HG02571 (cell line): Measurements from ENCODE around the gene RPTOR.

Experiments used
- ATAC-seq: cut with Tn5 transposase; IDR thresholded peaks from one replicate; pipeline ENCODE4 v1.9.1; 2021; ENCODE audit warnings: mild to moderate bottlenecking, moderate library complexity; ENCODE audit not compliant: unreplicated experiment

The RPTOR gene

DNA sequence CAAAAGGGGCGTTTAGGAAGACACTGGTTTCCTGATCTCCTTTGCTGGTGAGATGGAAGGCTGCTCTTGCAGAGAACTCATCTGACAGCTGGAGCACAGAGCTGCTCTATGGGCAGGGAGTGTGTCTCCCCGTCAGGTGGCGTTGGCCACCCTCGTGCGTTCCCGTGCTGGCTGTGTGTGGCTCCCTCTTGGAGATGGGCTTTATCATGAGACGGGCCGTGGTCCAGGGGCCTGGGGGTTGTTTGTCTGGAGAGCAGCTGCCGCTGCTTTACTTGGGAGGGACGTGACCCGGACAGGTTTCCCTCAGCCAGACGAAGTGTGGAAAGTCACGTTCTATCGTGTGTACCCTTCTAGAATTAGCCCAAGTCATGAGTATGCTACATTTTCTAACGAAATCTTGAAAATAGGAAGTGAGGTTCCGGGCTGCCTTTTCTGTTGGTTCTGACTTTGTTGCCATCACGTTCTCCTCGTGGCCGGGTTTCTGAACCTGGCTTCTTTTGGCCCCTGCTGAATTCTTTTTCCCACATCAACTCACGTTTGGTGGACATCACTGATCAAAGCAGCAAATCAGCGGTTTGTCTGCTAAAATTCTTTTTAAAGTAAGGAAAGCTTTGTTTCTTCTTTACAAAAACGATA is 341.4 kb downstream of the RPTOR start:
- ATAC-seq, result no peak

- no peak for ATAC-seq
These were observed 342.3 kb downstream of the RPTOR start for GRCh38 chr17:80886641-80887573.

GRCh38 chr17:80887639-80888175 is 343.1 kb downstream of the RPTOR start:
- no peak for ATAC-seq

DNA sequence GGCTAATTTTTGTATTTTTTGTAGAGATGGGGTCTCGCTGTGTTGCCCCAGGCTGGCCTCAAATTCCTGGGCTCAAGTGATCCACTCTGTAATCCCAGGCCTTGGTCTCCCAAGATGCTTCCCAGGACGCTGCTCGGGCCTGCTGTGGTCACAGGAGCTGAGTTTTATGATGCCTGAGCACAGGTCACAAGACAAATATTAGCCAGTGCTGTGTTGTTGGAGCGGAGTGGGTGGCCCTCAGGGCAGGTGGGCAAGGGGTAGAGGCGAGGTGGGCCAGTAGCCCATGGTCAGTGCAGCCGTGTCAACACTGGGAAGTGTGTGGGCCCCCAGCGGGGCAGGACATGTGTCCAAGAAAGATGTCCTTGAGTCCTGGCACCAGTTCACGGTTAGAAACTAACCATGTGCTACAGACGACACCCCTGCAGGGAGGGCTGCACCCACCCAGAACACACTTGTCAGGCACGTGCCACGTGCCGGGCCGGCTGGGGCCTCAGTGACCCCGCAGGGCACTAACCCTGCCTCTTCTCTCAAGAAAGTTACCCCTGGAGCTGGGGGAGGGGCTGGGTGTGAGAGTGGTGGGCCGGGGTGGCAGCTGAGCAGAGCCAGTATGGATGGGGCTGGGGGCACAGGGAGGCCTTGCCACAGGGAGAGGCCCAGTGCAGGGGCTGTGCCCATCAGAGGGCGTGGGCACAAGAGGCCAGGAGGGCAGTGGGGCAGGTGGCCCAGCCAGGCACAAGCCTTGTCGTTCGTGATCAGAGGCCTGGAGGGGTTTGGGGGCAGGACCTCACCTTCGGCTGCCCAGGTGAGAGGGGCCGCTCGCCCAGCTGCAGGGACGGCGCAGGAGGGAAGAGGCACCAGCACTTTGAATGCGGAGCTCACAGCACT is 343.9 kb downstream of the RPTOR start:
- no peak for ATAC-seq

DNA sequence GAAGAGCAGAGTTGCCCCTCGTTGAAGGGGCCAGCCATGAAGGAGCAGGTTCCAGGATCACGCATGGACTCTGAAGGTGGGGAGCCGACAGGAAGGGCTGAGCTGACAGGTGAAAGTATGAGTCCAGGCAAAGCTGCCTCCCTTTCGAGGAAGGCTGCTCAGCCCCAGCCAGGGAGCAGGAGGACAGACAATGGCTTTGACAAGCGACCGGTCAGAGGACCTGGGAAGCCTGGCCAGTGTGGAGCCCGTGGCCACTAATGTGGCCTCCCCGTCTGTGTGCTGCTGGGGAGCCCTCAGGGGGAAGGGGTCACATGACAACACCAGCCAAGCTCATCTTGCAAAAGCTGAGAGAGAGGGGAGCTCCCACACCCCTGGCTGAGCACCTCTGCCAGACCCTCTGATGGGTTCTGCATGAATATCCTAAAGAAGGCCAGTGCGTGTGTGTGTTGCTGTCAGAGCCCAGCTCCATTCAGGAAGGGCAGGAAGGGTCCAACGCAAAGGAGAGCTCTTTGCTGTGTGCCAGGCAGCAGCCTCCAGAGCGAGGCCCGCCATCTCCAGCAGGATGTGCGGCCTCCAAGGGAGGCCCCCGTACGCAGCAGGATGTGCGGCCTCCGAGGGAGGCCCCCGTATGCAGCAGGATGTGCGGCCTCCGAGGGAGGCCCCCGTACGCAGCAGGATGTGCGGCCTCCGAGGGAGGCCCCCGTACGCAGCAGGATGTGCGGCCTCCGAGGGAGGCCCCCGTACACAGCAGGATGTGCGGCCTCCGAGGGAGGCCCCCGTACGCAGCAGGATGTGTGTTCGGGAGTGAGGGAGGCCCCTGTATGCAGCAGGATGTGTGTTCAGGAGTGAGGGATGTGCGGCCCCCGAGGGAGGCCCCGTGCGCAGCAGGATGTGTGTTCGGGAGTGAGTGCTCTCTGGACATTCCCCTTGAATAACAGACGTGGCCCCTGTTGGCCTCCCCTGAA is 344.9 kb downstream of the RPTOR start:
- no peak for ATAC-seq

- no peak for ATAC-seq
These were observed 345.7 kb downstream of the RPTOR start for GRCh38 chr17:80890196-80890920.

- no peak for ATAC-seq
These were observed 346.3 kb downstream of the RPTOR start for GRCh38 chr17:80890921-80891396.

DNA sequence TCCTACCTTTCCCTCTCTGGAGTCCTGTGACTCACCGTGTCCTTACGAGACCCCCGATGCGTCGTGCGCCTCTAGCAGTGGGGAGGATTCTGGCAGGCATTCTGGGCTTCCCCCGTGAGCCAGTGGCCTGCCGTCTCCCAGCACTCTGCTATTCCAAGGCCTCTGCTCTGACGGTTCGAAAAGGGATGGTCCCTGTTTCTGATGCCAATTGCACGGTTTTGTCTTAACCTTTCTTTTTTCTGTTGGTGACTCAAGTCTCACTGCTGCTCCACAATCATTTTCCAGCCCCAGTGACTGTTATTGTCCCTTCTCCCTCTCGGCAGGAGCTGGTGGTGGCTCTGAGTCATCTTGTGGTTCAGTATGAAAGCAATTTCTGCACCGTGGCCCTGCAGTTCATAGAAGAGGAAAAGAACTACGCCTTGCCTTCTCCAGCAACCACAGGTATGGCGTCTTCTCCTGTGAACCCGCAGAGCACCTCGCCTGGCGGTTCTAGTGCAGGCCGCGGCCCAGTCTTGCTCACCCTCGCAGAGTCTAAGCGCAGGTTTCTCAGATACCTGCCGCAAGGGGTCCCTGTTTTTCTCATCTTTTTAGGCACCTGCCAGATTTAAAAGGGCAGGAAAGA is 346.9 kb downstream of the RPTOR start:
- ATAC-seq, result peak; percentile 24

DNA sequence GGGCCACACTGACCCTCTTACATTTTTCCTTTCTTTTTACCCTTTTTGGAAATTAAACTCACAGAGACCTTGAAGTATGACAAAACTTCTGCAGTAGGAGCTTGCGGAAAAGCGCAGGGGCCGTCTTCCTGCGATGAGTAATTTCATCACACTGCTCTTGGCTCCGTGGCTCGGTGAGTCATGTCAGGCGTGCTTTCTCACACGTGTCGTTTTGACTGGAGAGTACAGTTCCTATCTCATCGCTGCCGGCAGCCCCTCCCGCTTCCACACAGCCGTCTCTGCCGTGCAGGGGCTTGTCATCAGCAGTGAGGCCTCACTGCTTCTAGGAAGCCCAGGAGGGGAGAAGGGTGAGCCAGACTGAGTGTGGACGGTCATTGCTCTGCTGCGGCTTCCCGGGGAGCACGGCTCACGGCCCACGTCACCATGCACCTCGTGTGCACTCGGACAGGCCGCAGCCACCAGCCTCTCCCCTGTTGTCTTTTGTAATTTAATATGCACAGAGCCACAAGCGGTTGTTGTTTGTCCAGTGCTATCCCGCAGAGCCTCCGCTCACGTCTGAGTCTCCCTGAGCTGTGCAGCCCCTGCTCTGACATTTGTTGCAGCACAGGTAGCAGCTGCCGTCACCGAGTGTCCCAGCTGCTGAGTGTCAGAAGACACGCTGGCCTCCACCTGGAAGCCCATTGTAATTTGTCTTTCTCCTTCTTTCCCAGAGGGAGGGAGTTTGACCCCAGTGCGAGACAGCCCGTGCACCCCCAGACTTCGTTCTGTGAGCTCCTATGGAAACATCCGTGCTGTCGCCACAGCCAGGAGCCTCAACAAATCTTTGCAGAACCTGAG is 347.6 kb downstream of the RPTOR start:
- peak; percentile 67 for ATAC-seq

GRCh38 chr17:80892900-80893603 is 348.4 kb downstream of the RPTOR start:
- no peak for ATAC-seq

DNA sequence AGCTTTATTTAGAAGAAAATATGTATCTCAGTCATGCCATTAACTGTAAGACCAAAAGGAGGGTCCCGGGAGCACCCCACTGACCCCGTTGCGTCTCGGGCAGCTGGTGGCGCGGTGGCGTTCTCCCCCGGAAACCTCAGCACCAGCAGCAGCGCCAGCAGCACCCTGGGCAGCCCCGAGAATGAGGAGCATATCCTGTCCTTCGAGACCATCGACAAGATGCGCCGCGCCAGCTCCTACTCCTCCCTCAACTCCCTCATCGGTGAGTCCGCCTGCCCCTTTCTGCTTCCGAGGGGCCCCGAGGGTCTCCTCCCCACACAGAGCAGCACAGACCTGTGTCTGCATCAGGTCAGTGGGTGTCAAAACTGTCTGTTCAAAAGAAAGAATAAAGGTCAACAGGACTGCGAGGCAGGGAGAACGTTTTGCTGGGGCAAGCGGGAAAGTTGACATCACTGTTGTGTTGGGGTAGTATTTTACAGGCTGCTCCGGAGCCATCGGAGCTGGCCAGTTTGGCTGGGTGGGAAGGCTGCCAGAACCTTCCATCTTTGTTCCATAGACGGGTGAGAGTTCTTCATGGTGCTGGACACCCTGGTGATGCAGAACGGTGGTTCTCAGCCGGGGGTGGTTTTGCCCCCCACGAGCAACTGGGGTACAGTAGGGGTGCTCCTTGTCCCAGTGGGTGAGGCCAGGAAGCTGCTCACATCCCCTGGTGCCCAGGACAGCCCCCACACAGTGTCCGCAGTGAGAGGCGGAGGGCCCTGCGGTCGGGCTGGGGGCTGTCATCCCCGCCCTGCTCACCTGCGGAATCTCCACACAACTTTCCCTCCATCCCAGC is 349.2 kb downstream of the RPTOR start:
- ATAC-seq, result no peak

- ATAC-seq, result no peak
These were observed 349.7 kb downstream of the RPTOR start for GRCh38 chr17:80894439-80894721.

- ATAC-seq, result no peak
These were observed 350.1 kb downstream of the RPTOR start for GRCh38 chr17:80894726-80895125.

- no peak for ATAC-seq
These were observed 350.7 kb downstream of the RPTOR start for GRCh38 chr17:80895366-80895765.

- no peak for ATAC-seq
These were observed 354.1 kb downstream of the RPTOR start for GRCh38 chr17:80898716-80899115.
